Smooth muscle cell (in vitro differentiated cells): ENCODE data around the gene ARPC5L. TPM values are rescaled to one million over a fixed set of nuclear protein-coding genes. Genes with fewer than 3 reads are reported as not detected.

Experiments used
- DNase-seq: peaks from one replicate; lab custom pipeline; 2025; ENCODE audit not compliant: unreplicated experiment; lab: John Stamatoyannopoulos, UW
- H2AFZ ChIP-seq: fragments of 200-600 bp; sonication (generic); 2 replicates; pipeline ENCODE4 v1.6.0; 2016; ENCODE audit warnings: antibody characterized with exemption, low read depth, mild to moderate bottlenecking
- H3F3A ChIP-seq: fragments of 200-600 bp; sonication (generic); 2 replicates; pipeline ENCODE4 v1.6.0; 2017; ENCODE audit warnings: antibody characterized with exemption, low read depth
- H3K27ac ChIP-seq: fragments of 200-600 bp; sonication (generic); 2 replicates; pipeline ENCODE4 v1.5.1; 2016; ENCODE audit warnings: low read depth, mild to moderate bottlenecking
- H3K27me3 ChIP-seq: fragments of 200-600 bp; sonication (generic); 2 replicates; pipeline ENCODE4 v1.6.1; 2016; ENCODE audit warnings: low read depth, mild to moderate bottlenecking
- H3K36me3 ChIP-seq: fragments of 200-600 bp; sonication (generic); 2 replicates; pipeline ENCODE4 v1.5.1; 2016; ENCODE audit warnings: low read depth
- H3K4me1 ChIP-seq: fragments of 200-600 bp; sonication (generic); 2 replicates; pipeline ENCODE4 v1.5.1; 2016; ENCODE audit warnings: low read depth
- H3K4me2 ChIP-seq: fragments of 200-600 bp; sonication (generic); 2 replicates; pipeline ENCODE4 v1.6.0; 2016; ENCODE audit warnings: mild to moderate bottlenecking
- H3K4me3 ChIP-seq: fragments of 200-600 bp; sonication (generic); 2 replicates; pipeline ENCODE4 v1.5.1; 2016; ENCODE audit warnings: mild to moderate bottlenecking
- H3K79me2 ChIP-seq: fragments of 200-600 bp; sonication (generic); 2 replicates; pipeline ENCODE4 v1.6.0; 2016; ENCODE audit warnings: low read depth, mild to moderate bottlenecking
- H3K9ac ChIP-seq: fragments of 200-600 bp; sonication (generic); 2 replicates; pipeline ENCODE4 v1.6.0; 2016; ENCODE audit warnings: low read depth
- H3K9me3 ChIP-seq: fragments of 200-600 bp; sonication (generic); replicated peaks from 2 replicates; pipeline ENCODE4 v1.5.1; 2016; ENCODE audit warnings: low read depth
- H4K20me1 ChIP-seq: fragments of 200-600 bp; sonication (generic); 2 replicates; pipeline ENCODE4 v1.6.0; 2016; ENCODE audit warnings: low read depth
- WGBS: methylation state at CpG from one replicate; pipeline ENCODE4 v1.1.7; 2016; ENCODE audit warnings: low lambda C conversion rate; 5-methylcytosine and 5-hydroxymethylcytosine counted together
- polyA plus RNA-seq: library from polyadenylated mRNA; unstranded; fragments of >200 nt; fragmentation: Nextera tagmentation; extraction: Ambion mirVana; gene quantifications from 2 replicates; pipeline ENCODE4 v1.2.1, GENCODE V29; 2016
- total RNA-seq: library from RNA; depleted of rRNA; stranded (reverse); fragments of >200 nt; gene quantifications from 2 replicates; pipeline ENCODE4 v1.2.3, GENCODE V29; 2014
- TF ChIP-seq, protein P1 (sequence below): fragments of 200-600 bp; sonication (generic); IDR thresholded peaks from 2 replicates; pipeline ENCODE4 v1.5.1; 2017; ENCODE audit warnings: borderline replicate concordance, mild to moderate bottlenecking, antibody characterized with exemption; ENCODE audit not compliant: insufficient read depth, poor library complexity, severe bottlenecking

ARPC5L gene
- total and polyA plus RNA-seq, 2 experiments from 2014 or later: 20.9 to 69.8 TPM

DNA sequence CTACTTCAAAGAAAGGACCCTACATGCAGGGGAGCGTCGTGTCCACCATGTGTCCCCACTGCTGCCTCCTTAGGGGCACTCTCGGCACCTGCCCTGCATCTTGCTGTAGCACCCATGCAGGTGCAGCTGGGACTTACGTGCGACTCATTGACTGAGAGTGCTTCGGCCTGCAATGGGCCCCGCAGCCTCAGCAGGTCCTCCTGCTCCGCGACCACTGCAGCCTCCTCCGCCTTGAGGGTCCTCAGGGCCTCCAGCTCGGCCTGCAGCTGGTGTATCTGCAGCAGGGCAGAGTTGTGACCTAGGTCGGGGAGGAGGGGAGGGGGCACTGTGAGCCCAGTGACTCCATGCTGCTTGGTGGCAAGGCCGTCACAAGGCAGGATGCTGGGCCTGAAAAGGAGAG, 27.1 kb downstream of the ARPC5L start:
- TF ChIP-seq, protein P1, sequence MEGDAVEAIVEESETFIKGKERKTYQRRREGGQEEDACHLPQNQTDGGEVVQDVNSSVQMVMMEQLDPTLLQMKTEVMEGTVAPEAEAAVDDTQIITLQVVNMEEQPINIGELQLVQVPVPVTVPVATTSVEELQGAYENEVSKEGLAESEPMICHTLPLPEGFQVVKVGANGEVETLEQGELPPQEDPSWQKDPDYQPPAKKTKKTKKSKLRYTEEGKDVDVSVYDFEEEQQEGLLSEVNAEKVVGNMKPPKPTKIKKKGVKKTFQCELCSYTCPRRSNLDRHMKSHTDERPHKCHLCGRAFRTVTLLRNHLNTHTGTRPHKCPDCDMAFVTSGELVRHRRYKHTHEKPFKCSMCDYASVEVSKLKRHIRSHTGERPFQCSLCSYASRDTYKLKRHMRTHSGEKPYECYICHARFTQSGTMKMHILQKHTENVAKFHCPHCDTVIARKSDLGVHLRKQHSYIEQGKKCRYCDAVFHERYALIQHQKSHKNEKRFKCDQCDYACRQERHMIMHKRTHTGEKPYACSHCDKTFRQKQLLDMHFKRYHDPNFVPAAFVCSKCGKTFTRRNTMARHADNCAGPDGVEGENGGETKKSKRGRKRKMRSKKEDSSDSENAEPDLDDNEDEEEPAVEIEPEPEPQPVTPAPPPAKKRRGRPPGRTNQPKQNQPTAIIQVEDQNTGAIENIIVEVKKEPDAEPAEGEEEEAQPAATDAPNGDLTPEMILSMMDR: no peak
- Histone ChIP-seq H3K27me3 (no peaks in the 10 kb centered on the region), H4K20me1 (no peaks in the 10 kb centered on the region), H3K79me2 (no peaks in the 10 kb centered on the region), H3K9me3 (no peaks in the 10 kb centered on the region), H3K9ac (no peak overlapping the region), H3K36me3 (no peaks in the 10 kb centered on the region), H2AFZ (no peak overlapping the region), H3K27ac (no peak overlapping the region), H3K4me1 (peaks cover 4% of the 10 kb centered on the region), H3F3A (no peaks in the 10 kb centered on the region), H3K4me2 (no peak overlapping the region), H3K4me3 (no peak overlapping the region)
- 98% methylated on average over 13 of the region's 13 CpGs for WGBS
- no peak for DNase-seq

- no peak for DNase-seq
- 94% methylated on average over 7 of the region's 7 CpGs for WGBS
- Histone ChIP-seq H3K79me2 (no peaks in the 10 kb centered on the region), H2AFZ (no peak overlapping the region), H3K4me3 (no peak overlapping the region), H3K4me2 (no peak overlapping the region), H3F3A (no peaks in the 10 kb centered on the region), H3K27ac (no peak overlapping the region), H4K20me1 (no peaks in the 10 kb centered on the region), H3K36me3 (no peaks in the 10 kb centered on the region), H3K4me1 (no peaks in the 10 kb centered on the region), H3K9me3 (no peaks in the 10 kb centered on the region), H3K27me3 (no peaks in the 10 kb centered on the region), H3K9ac (no peak overlapping the region)
- TF ChIP-seq, protein P1: no peak
Measured at GRCh38 chr9:124890179-124890578, 28.2 kb downstream of the ARPC5L start.

DNA sequence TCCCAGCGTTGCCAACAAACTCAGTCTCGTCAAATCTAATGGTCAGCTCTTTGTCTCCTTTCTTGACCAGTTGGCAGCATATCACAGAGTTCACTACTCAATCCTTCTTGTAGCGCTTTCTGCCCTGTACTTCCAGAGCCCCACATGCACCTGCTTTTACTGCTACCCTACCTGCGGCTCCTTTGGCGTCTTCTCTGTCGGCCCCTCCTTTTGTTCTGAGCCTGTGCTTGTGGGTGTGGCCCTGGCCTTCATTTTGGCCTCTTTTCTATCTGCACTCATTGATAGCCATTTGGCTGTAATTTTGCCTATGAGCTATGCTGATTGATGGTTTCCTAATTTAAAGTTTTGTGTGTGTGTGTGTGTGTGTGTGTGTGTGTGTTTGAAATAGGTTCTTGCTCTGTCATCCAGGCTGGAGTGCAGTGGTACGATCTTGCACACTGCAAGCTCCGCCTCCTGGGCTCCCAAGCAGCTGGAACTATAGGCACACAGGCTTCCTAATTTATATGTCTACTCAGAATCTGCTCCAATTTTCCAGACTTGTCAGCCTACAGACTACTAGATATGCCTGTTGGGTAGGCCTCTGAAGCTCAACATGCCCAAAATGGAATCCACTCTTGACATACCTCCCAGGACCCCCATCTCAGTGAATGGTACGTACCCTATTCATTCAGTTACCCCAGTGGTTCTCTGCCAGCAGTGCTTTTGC, 32.3 kb downstream of the ARPC5L start:
- H3K4me1 ChIP-seq: no peaks in the 10 kb centered on the region
- H4K20me1 ChIP-seq: no peaks in the 10 kb centered on the region
- no peak overlapping the region for H3K9ac ChIP-seq
- no peak overlapping the region for H3K27ac ChIP-seq
- H3K27me3 ChIP-seq: no peaks in the 10 kb centered on the region
- WGBS: 92% methylated on average over 9 of the region's 9 CpGs
- DNase-seq: no peak
- no peaks in the 10 kb centered on the region for H3F3A ChIP-seq
- H3K79me2 ChIP-seq: no peaks in the 10 kb centered on the region
- H3K36me3 ChIP-seq: no peaks in the 10 kb centered on the region
- H3K4me2 ChIP-seq: no peak overlapping the region
- no peak overlapping the region for H3K4me3 ChIP-seq
- TF ChIP-seq, protein P1: no peak
- no peaks in the 10 kb centered on the region for H3K9me3 ChIP-seq
- H2AFZ ChIP-seq: no peak overlapping the region

GRCh38 chr9:124894741-124895170, 32.8 kb downstream of the ARPC5L start:
- Histone ChIP-seq H3K79me2 (no peaks in the 10 kb centered on the region), H3K9me3 (no peaks in the 10 kb centered on the region), H3K4me3 (no peak overlapping the region), H3F3A (no peaks in the 10 kb centered on the region), H3K9ac (no peak overlapping the region), H4K20me1 (no peaks in the 10 kb centered on the region), H3K4me1 (no peaks in the 10 kb centered on the region), H3K4me2 (no peak overlapping the region), H3K27me3 (no peaks in the 10 kb centered on the region), H2AFZ (no peak overlapping the region), H3K27ac (no peak overlapping the region), H3K36me3 (no peaks in the 10 kb centered on the region)
- TF ChIP-seq, protein P1: peak; percentile 36
- DNase-seq: no peak
